Esophagus squamous epithelium (tissue), 5 donors: ENCODE results near the gene FMO1. TPM values are rescaled to one million over a fixed set of nuclear protein-coding genes. Genes with fewer than 3 reads are reported as not detected.

Source experiments
- DNase-seq: peaks from one replicate; lab custom pipeline; 2025; lab: John Stamatoyannopoulos, UW
- H3K27ac ChIP-seq, 4 donors: fragments of 200-600 bp; sonication (generic); one replicate each; pipeline ENCODE4 v1.5.1; 2016 to 2019; ENCODE audit warnings: mild to moderate bottlenecking in 1 of 4
- H3K27me3 ChIP-seq, 4 donors: fragments of 200-600 bp; sonication (generic); 1 replicate in 3 of 4; 2 replicates in 1 of 4; pipeline versions ENCODE4 v1.5.1 to v1.6.0; 2017 to 2021; ENCODE audit warnings: antibody characterized with exemption in 1 of 4
- H3K36me3 ChIP-seq, 3 donors: fragments of 200-600 bp; sonication (generic); one replicate each; pipeline ENCODE4 v1.5.1; 2016 to 2019
- H3K4me1 ChIP-seq, 3 donors: fragments of 200-600 bp; sonication (generic); one replicate each; pipeline ENCODE4 v1.5.1; 2017 to 2019
- H3K4me3 ChIP-seq, 4 donors: fragments of 200-600 bp; sonication (generic); 1 replicate in 3 of 4; 2 replicates in 1 of 4; pipeline ENCODE4 v1.5.1; 2016 to 2019; ENCODE audit warnings: mild to moderate bottlenecking in 2 of 4, moderate library complexity in 1 of 4
- H3K9me3 ChIP-seq, 3 donors: fragments of 200-600 bp; sonication (generic); one replicate each; pipeline ENCODE4 v1.5.1; 2016 to 2019
- CTCF ChIP-seq, 6 experiments: fragments of 450-650 bp in 4 of 6; fragments of 200-600 bp in 2 of 6; sonication (generic) in 2 of 6; IDR thresholded peaks; one replicate each; pipeline ENCODE4 v1.5.1; 2016 to 2019; ENCODE audit warnings: antibody characterized with exemption in 6 of 6, mild to moderate bottlenecking in 4 of 6, moderate library complexity in 4 of 6
- POLR2A ChIP-seq, 4 donors: fragments of 450-650 bp; IDR thresholded peaks; one replicate each; pipeline ENCODE4 v1.6.1; 2017; ENCODE audit warnings: antibody characterized with exemption in 4 of 4, mild to moderate bottlenecking in 4 of 4, moderate library complexity in 3 of 4
- WGBS, 2 donors: methylation state at CpG; one replicate each; pipeline ENCODE4 v1.1.5; 2018; 5-methylcytosine and 5-hydroxymethylcytosine counted together
- intact Hi-C: fragments of 100-400 bp; cut with DNase I; formaldehyde crosslinking; loops from one replicate; pipeline ENCODE4 v1.15.0; 2022
- total RNA-seq, 4 donors: library from RNA; depleted of rRNA; stranded (reverse); fragments of >200 nt; gene quantifications; one replicate each; pipeline ENCODE4 v1.1.0, GENCODE V29; 2016
- donor health status: DM: yes; HTN: yes; CAD: no.

FMO1 gene
- total RNA-seq, 4 donors from 2014 or later: 0.18 to 7.2 (median 2.0) TPM

- TF ChIP-seq POLR2A (IDR thresholded peaks at IDR 0.05): no peak
- TF ChIP-seq CTCF (IDR thresholded peaks at IDR 0.05): no peak
- intact Hi-C loops: loop anchor here (10.0 kb wide), 1 partner anchor 67 kb away; the partner anchor contains the start of gene FMO4
- Histone ChIP-seq H3K4me3 (no peak overlapping the region), H3K27ac (no peak overlapping the region), H3K9me3 (no peaks in the 10 kb centered on the region), H3K36me3 (no peaks in the 10 kb centered on the region), H3K4me1 (peaks cover 0 to 17% (median 4%) of the 10 kb centered on the region in 3 donors), H3K27me3 (peaks cover 0 to 16% (median 0%) of the 10 kb centered on the region in 4 donors)
- no peak for DNase-seq
- WGBS, 2 donors: 81 to 91% methylated on average over 4 of the region's 4 CpGs
These were observed 793 bp upstream of the FMO1 start for GRCh38 chr1:171247501-171247900.

GRCh38 chr1:171248841-171249240 lies 547 bp downstream of the FMO1 start:
- peaks cover 0 to 27% (median 0%) of the 10 kb centered on the region in 4 donors for H3K27me3 ChIP-seq
- H3K4me3 ChIP-seq: no peak overlapping the region
- WGBS, 2 donors: 0 to 76% methylated on average over 1 of the region's 1 CpG
- H3K9me3 ChIP-seq: no peaks in the 10 kb centered on the region
- H3K4me1 ChIP-seq: peaks cover 0 to 18% (median 4%) of the 10 kb centered on the region in 3 donors
- intact Hi-C loops: loop anchor here (10.0 kb wide), 1 partner anchor 66 kb away; the partner anchor contains the start of gene FMO4
- H3K36me3 ChIP-seq: no peaks in the 10 kb centered on the region
- DNase-seq: no peak
- TF ChIP-seq POLR2A (IDR thresholded peaks at IDR 0.05): no peak
- no peak for TF ChIP-seq CTCF (IDR thresholded peaks at IDR 0.05)
- no peak overlapping the region for H3K27ac ChIP-seq

- no peaks in the 10 kb centered on the region for H3K36me3 ChIP-seq
- no peaks in the 10 kb centered on the region for H3K9me3 ChIP-seq
- 91 to 100% methylated on average over 3 of the region's 3 CpGs for WGBS, 2 donors
- intact Hi-C loops: no loop called here
- H3K27ac ChIP-seq: no peak overlapping the region
- H3K4me1 ChIP-seq: peaks cover 2 to 29% (median 5%) of the 10 kb centered on the region in 3 donors
- peaks cover 0 to 27% (median 0%) of the 10 kb centered on the region in 4 donors for H3K27me3 ChIP-seq
- no peak for DNase-seq
- TF ChIP-seq POLR2A (IDR thresholded peaks at IDR 0.05) (no peak), CTCF (IDR thresholded peaks at IDR 0.05) (no peak)
- no peak overlapping the region for H3K4me3 ChIP-seq
These were observed 2.0 kb downstream of the FMO1 start for GRCh38 chr1:171250263-171250662.

GRCh38 chr1:171251042-171251951 lies 3.0 kb downstream of the FMO1 start:
- peak overlapping the region in 3 of 4 donors; percentile 39 to 67 (median 62) for H3K27ac ChIP-seq
- H3K36me3 ChIP-seq: no peaks in the 10 kb centered on the region
- H3K4me1 ChIP-seq: peaks cover 4 to 38% (median 9%) of the 10 kb centered on the region in 3 donors
- H3K9me3 ChIP-seq: no peaks in the 10 kb centered on the region
- intact Hi-C loops: no loop called here
- TF ChIP-seq POLR2A (IDR thresholded peaks at IDR 0.05): no peak
- peak in 4 of 6 experiments; percentile 34 to 66 (median 47) for TF ChIP-seq CTCF (IDR thresholded peaks at IDR 0.05)
- H3K27me3 ChIP-seq: peaks cover 0 to 27% (median 0%) of the 10 kb centered on the region in 4 donors
- 13 to 16% methylated on average over 12 to 26 of the region's 34 CpGs for WGBS, 2 donors
- no peak for DNase-seq
- peak overlapping the region; percentile 42 to 64 (median 58) for H3K4me3 ChIP-seq

- H3K27me3 ChIP-seq: peaks cover 0 to 27% (median 0%) of the 10 kb centered on the region in 4 donors
- DNase-seq: no peak
- intact Hi-C loops: no loop called here
- H3K9me3 ChIP-seq: no peaks in the 10 kb centered on the region
- TF ChIP-seq POLR2A (IDR thresholded peaks at IDR 0.05) (no peak), CTCF (IDR thresholded peaks at IDR 0.05) (peak in 1 of 6 experiments; percentile 1)
- peak overlapping the region; percentile 42 to 64 (median 58) for H3K4me3 ChIP-seq
- peaks cover 7 to 44% (median 11%) of the 10 kb centered on the region in 3 donors for H3K4me1 ChIP-seq
- H3K27ac ChIP-seq: peak overlapping the region in 1 of 4 donors; percentile 39
- no peaks in the 10 kb centered on the region for H3K36me3 ChIP-seq
- WGBS, 2 donors: 14 to 46% methylated on average over 6 of the region's 6 CpGs
These were observed 3.6 kb downstream of the FMO1 start for GRCh38 chr1:171251952-171252300.
